Natural killer cell treated with Interleukin-12 subunit alpha and Interleukin-12 subunit beta and Interleukin-15 and Interleukin-18, amount 100 ng/mL, for 72 hours (primary cell): ENCODE measurements around the gene RABGGTA. TPM values are rescaled to one million over a fixed set of nuclear protein-coding genes. Genes with fewer than 3 reads are reported as not detected.
"Not testable (repeated sequence)": the region's sequence is repeated elsewhere in the genome, so short reads cannot be mapped to it uniquely, and the experiment has no call there.

ENCODE experiments used
- ATAC-seq, 2 donors: fragments of 150-1000 bp; cut with Tn5 transposase in 1 of 2; sonication (Bioruptor Pico), chemical (Tn5 transposase) in 1 of 2; 2 replicates each; pipeline ENCODE4 v1.10.0; 2021
- DNase-seq: peaks from one replicate; pipeline ENCODE4 v3.0.0; 2022; ENCODE audit warnings: low spot score
- H3K27ac Mint-ChIP-seq, 2 donors: 1 replicate in 1 of 2; 2 replicates in 1 of 2; pipeline ENCODE4 v1.8.0; 2022; ENCODE audit warnings: mixed read lengths in 2 of 2, mild to moderate bottlenecking in 1 of 2, moderate library complexity in 1 of 2
- H3K27me3 Mint-ChIP-seq, 2 donors: 1 replicate in 1 of 2; 2 replicates in 1 of 2; pipeline ENCODE4 v1.8.0; 2022; ENCODE audit warnings: mixed read lengths in 2 of 2
- H3K36me3 Mint-ChIP-seq: one replicate; pipeline ENCODE4 v1.8.0; 2022; ENCODE audit warnings: mixed read lengths
- H3K4me1 Mint-ChIP-seq, 2 donors: 1 replicate in 1 of 2; 2 replicates in 1 of 2; pipeline ENCODE4 v1.8.0; 2022; ENCODE audit warnings: low read depth in 2 of 2, mixed read lengths in 2 of 2, mild to moderate bottlenecking in 1 of 2
- H3K4me3 Mint-ChIP-seq: one replicate; pipeline ENCODE4 v1.8.0; 2022; ENCODE audit warnings: mixed read lengths
- H3K9me3 Mint-ChIP-seq: 2 replicates; pipeline ENCODE4 v1.8.0; 2022; ENCODE audit warnings: mixed read lengths
- total RNA-seq, 2 donors: library from RNA; stranded (reverse); gene quantifications; one replicate each; pipeline ENCODE4 v1.2.3, GENCODE V29; 2022

The RABGGTA gene
- total RNA-seq, 2 donors from 2014 or later: 37.6 to 47.5 TPM

DNA sequence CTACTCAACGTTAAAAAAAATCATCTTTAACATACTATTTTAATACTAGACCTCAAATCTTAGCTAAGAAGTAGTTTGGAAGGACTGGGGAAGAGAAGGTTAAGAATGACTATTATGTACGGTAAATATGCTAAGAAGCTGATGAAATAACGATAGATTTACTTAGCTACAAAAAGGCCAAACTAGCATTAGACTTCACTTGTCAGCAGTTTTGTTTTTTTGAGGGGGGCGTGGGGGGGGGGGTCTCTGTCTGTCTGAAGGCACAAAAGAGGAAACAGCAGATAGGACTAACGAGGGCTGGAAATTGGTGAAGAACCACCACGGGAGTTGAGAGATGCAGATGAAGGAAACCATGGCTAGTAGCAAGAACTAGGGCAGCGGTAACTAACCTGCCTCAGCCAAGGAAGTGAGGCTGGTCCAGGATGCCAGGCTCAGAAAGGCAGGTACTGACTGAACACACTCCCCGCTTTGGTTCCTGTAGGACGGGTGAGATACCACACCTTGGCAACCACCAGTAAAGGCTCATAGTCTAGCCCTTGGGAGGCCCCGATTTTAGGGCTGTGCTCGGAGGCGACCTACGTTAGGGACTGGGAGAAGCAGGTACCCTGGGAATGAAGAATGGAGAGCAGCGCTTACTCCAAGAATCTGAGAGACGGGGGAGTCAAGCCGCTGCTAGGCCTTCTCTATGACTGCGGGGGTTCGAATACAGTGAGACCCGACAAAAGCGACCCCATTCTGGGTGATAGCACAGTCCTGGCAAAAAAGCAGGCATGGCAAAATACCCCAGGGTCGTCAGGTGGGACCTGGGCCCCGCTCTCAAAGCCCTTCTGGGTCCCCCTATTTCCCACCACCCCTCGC lies 39.9 kb downstream of the RABGGTA start:
- Mint-ChIP-seq H3K9me3 (no peaks in the 10 kb centered on the region), H3K36me3 (peaks cover 20% of the 10 kb centered on the region), H3K4me3 (peak overlapping the region; percentile 91), H3K27ac (peak overlapping the region; percentile 68 to 95), H3K4me1 (peaks cover 34 to 49% of the 10 kb centered on the region in 2 donors), H3K27me3 (no peaks in the 10 kb centered on the region)
- DNase-seq (no peak), ATAC-seq (peak in 1 of 2 donors; percentile 37)

DNA sequence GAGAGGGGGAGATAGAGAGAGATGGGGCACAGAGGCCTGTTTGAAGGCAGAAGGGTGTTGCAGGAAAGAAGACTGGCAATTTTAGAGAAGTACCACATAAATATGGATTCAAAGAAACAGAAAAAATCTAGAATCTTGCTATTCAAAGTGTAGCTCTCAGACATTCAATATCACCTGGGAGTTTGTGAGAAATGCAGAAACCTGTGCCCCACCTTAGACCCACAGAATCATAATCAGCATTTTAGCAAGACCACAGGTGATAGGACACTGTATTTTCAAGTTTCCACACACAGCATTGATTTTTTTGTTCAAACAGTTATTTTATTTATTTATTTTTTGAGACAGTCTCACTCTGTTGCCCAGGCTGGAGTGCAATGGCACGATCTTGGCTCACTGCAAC lies 42.5 kb downstream of the RABGGTA start:
- Mint-ChIP-seq H3K4me3 (no peak overlapping the region), H3K27ac (no peak overlapping the region), H3K4me1 (peaks cover 18 to 29% of the 10 kb centered on the region in 2 donors), H3K9me3 (no peaks in the 10 kb centered on the region), H3K27me3 (no peaks in the 10 kb centered on the region), H3K36me3 (peaks cover 12% of the 10 kb centered on the region)
- no peak for ATAC-seq
- DNase-seq: no peak

DNA sequence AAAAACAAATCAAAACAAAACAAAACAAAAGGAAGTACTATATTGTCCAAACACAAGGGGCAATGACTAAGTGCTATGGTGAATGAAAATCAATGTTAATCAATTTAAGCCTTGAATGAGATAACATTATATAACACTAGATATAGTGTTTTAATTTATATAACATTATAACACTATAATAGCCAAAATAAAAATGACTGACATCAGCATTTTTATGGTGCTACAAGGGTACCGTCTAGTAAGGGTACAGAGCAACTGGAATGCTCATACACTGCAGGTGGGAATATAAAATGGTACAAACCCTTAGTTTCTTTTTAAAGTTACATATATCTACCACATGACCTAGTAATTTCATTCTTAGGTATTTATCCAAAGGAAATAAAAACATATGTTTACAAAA lies 44.9 kb downstream of the RABGGTA start:
- H3K27ac Mint-ChIP-seq: no peak overlapping the region
- peaks cover 12% of the 10 kb centered on the region for H3K36me3 Mint-ChIP-seq
- H3K4me1 Mint-ChIP-seq: peaks cover 10 to 16% of the 10 kb centered on the region in 2 donors
- no peak overlapping the region for H3K4me3 Mint-ChIP-seq
- DNase-seq (no peak), ATAC-seq (no peak)
- H3K27me3 Mint-ChIP-seq: no peaks in the 10 kb centered on the region
- H3K9me3 Mint-ChIP-seq: no peaks in the 10 kb centered on the region

DNA sequence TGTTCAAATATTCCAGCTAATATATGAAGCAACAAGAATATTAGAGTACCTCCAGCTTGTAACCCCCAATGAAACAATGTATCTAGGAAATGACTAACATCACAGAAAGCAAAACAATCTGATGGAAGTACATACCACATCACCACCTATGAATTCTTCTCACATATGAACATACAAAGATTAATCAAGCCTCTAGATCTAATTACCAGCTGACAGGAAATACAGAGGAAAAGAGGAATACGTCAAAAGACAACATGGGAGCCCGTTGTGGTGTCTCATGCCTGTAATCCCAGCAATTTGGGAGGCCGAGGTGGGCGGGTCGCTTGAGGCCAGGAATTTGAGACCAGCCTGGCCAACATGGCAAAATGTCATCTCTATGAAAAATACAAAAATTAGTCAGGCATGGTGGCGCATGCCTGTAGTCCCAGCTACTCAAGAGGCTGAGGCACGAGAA lies 46.8 kb downstream of the RABGGTA start:
- no peak overlapping the region for H3K27ac Mint-ChIP-seq
- ATAC-seq (no peak), DNase-seq (no peak)
- H3K27me3 Mint-ChIP-seq: no peaks in the 10 kb centered on the region
- peaks cover 9 to 10% of the 10 kb centered on the region in 2 donors for H3K4me1 Mint-ChIP-seq
- H3K36me3 Mint-ChIP-seq: peaks cover 12% of the 10 kb centered on the region
- H3K9me3 Mint-ChIP-seq: no peaks in the 10 kb centered on the region
- no peak overlapping the region for H3K4me3 Mint-ChIP-seq

DNA sequence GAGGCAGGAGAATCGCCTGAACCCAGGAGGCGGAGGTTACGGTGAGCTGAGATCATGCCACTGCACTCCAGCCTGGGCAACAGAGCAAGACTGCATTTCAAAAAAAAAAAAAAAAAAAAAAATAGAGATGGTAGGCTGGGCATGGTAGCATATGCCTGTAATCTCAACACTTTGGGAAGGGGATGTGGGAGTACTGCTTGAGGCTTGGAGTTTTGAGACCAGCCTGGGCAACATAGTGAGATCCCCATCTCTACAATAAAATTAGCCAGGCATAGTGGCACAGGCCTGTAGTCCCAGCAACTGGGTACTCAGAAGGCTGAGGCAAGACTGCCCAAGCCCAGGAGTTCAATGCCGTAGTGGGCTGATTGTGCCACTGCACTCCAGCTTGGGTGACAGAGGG lies 48.4 kb downstream of the RABGGTA start:
- H3K9me3 Mint-ChIP-seq, DNase-seq, H3K27me3 Mint-ChIP-seq, H3K4me1 Mint-ChIP-seq, ATAC-seq, H3K4me3 Mint-ChIP-seq, H3K27ac Mint-ChIP-seq: not testable (repeated sequence)
- peaks cover 12% of the 10 kb centered on the region for H3K36me3 Mint-ChIP-seq

DNA sequence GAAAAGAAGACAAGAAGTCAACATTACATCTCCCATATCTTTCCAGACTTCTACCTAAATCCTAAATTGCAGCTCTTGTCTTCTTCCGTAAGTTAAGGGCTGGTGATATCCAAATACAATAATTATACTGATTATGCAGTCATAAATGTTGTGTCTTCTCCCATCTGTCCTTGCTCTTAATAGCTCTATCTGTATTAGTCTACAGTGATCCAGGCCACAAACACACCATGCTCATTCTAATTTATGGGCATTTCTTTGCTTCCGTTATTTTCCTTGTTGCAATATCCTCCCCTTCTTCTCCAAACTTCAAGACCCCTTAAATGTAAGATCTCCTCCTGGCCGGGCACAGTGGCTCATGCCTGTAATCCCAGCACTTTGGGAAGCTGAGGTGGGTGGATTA lies 51.9 kb downstream of the RABGGTA start:
- no peak for ATAC-seq
- H3K36me3 Mint-ChIP-seq: peaks cover 2% of the 10 kb centered on the region
- no peaks in the 10 kb centered on the region for H3K9me3 Mint-ChIP-seq
- no peak for DNase-seq
- H3K27ac Mint-ChIP-seq: no peak overlapping the region
- H3K4me3 Mint-ChIP-seq: no peak overlapping the region
- H3K4me1 Mint-ChIP-seq: peaks cover 16 to 20% of the 10 kb centered on the region in 2 donors
- no peaks in the 10 kb centered on the region for H3K27me3 Mint-ChIP-seq

DNA sequence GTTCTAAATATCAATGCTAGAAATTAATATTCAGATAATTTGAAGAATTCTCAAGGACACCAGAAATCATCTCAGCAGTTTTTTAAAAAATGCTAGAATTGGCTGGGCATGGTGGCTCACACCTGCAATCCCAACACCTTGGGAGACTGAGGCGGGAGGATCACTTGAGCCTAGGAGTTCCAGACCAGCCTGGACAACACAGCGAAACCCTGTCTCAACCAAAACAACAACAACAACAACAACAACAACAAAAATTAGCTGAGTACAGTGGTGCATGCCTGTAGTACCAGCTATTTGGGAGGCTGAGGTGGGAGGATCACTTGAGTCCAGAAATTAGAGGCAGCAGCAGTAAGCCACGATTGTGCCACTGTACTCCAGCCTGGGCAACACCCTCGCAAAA lies 52.3 kb downstream of the RABGGTA start:
- no peak overlapping the region for H3K4me3 Mint-ChIP-seq
- no peak overlapping the region for H3K27ac Mint-ChIP-seq
- H3K4me1 Mint-ChIP-seq: peaks cover 18 to 25% of the 10 kb centered on the region in 2 donors
- no peaks in the 10 kb centered on the region for H3K9me3 Mint-ChIP-seq
- H3K27me3 Mint-ChIP-seq: no peaks in the 10 kb centered on the region
- ATAC-seq: no peak
- DNase-seq: no peak
- H3K36me3 Mint-ChIP-seq: no peaks in the 10 kb centered on the region

DNA sequence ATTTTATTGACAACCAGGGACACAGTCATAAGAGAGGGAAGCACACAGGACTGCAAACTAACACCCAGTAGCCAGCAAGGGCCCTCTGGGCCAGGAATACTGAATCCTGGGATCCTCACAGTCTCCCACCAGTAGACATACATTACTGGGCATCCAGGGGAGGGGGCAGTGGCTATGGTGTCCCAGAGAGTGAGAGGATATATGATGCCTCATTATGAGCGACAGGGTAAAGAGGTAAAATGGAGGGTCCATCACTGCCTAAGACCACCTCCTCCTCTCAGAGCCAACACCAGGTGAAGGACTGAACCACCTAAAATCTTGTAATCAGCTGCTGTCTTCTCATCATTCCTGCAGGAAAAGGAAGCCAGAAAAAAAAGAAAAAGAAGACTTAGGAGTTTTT lies 54.5 kb downstream of the RABGGTA start:
- H3K27me3 Mint-ChIP-seq, H3K36me3 Mint-ChIP-seq, DNase-seq, H3K9me3 Mint-ChIP-seq, H3K4me3 Mint-ChIP-seq, ATAC-seq: not testable (repeated sequence)
- Mint-ChIP-seq H3K27ac (peak overlapping the region; percentile 97 to 99), H3K4me1 (peaks cover 27 to 37% of the 10 kb centered on the region in 2 donors)

DNA sequence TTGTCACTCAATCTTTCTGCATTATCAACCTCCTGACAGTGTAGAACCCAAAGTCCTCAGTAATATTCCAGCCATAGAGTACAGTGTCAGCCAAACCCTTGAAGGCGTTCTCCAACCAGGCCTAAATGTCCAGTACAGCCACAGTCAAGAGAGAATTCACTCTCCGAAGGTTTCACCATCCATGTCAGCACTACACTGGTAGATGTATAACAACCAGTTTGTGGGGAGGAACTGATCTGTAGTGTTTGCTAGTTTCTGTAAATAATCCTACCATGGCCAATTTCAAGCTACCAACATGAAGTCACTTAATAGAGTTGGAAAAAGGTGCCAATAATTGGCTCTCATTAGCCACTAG lies 55.1 kb downstream of the RABGGTA start:
- no peaks in the 10 kb centered on the region for H3K9me3 Mint-ChIP-seq
- peaks cover 5% of the 10 kb centered on the region for H3K36me3 Mint-ChIP-seq
- no peak for DNase-seq
- ATAC-seq: no peak
- H3K27me3 Mint-ChIP-seq: no peaks in the 10 kb centered on the region
- peak overlapping the region; percentile 94 for H3K4me3 Mint-ChIP-seq
- H3K4me1 Mint-ChIP-seq: peaks cover 31 to 42% of the 10 kb centered on the region in 2 donors
- H3K27ac Mint-ChIP-seq: peak overlapping the region; percentile 97 to 99

Other genes starting within 250 kb of the RABGGTA start
- gene CARMIL3, start 219.6 kb downstream of the RABGGTA start, total RNA-seq: under 1 TPM; 0.10 to 0.50 TPM
- not detected for gene CPNE6, start 200.0 kb downstream of the RABGGTA start, total RNA-seq
- gene PCK2, start 177.3 kb downstream of the RABGGTA start, total RNA-seq: 10 to 100 TPM; 30.4 to 68.3 TPM
- 10 to 100 TPM; 87.4 to 96.1 TPM for gene DCAF11, start 156.8 kb downstream of the RABGGTA start, total RNA-seq
- gene NRL, start 156.6 kb downstream of the RABGGTA start, total RNA-seq: 1 to 10 TPM; 1.8 to 2.2 TPM
- 1 to 10 TPM in 1 of 2 donors, under 1 TPM in 1; 0.67 to 1.8 TPM for gene FITM1, start 140.9 kb downstream of the RABGGTA start, total RNA-seq
- gene PSME1, start 135.4 kb downstream of the RABGGTA start, total RNA-seq: 100 to 1,000 TPM; 237 to 406 TPM
- gene EMC9, start 130.0 kb downstream of the RABGGTA start, total RNA-seq: 10 to 100 TPM; 28.7 to 37.5 TPM
- gene PSME2, start 125.0 kb downstream of the RABGGTA start, total RNA-seq: 100 to 1,000 TPM; 600 to 673 TPM
- gene RNF31, start 124.1 kb downstream of the RABGGTA start, total RNA-seq: 100 to 1,000 TPM; 115 to 170 TPM
- 100 to 1,000 TPM; 135 to 227 TPM for gene IRF9, start 110.3 kb downstream of the RABGGTA start, total RNA-seq
- gene REC8, start 99.5 kb downstream of the RABGGTA start, total RNA-seq: 10 to 100 TPM; 52.1 to 85.9 TPM
- 100 to 1,000 TPM in 1 of 2 donors, 10 to 100 TPM in 1; 52.8 to 145 TPM for gene IPO4, start 82.8 kb downstream of the RABGGTA start, total RNA-seq
- 10 to 100 TPM; 27.6 to 30.2 TPM for gene TM9SF1, start 76.2 kb downstream of the RABGGTA start, total RNA-seq
- under 1 TPM in 1 of 2 donors, not detected in 1; 0.95 TPM for gene TSSK4, start 65.9 kb downstream of the RABGGTA start, total RNA-seq
- 10 to 100 TPM; 66.2 to 95.0 TPM for gene CHMP4A, start 58.1 kb downstream of the RABGGTA start, total RNA-seq
- gene MDP1, start 55.5 kb downstream of the RABGGTA start, total RNA-seq: 10 to 100 TPM in 1 of 2 donors, 1 to 10 TPM in 1; 9.1 to 11.3 TPM
- gene NEDD8, start 39.2 kb downstream of the RABGGTA start, total RNA-seq: 100 to 1,000 TPM; 196 to 199 TPM
- gene GMPR2, start 38.7 kb downstream of the RABGGTA start, total RNA-seq: 10 to 100 TPM; 40.5 to 54.5 TPM
- 100 to 1,000 TPM in 1 of 2 donors, 10 to 100 TPM in 1; 77.7 to 103 TPM for gene TINF2, start 29.0 kb downstream of the RABGGTA start, total RNA-seq
- gene TGM1, start 8.4 kb downstream of the RABGGTA start, total RNA-seq: 1 to 10 TPM; 2.5 to 8.7 TPM
- 10 to 100 TPM; 15.6 to 17.4 TPM for gene DHRS1, start 28.2 kb upstream of the RABGGTA start, total RNA-seq
- 10 to 100 TPM; 38.5 to 59.0 TPM for gene NOP9, start 28.3 kb upstream of the RABGGTA start, total RNA-seq
- gene CIDEB, start 36.4 kb upstream of the RABGGTA start, total RNA-seq: 10 to 100 TPM in 1 of 2 donors, 1 to 10 TPM in 1; 6.8 to 20.2 TPM
- gene LTB4R2, start 38.5 kb upstream of the RABGGTA start, total RNA-seq: 10 to 100 TPM; 13.7 to 27.1 TPM
- 10 to 100 TPM; 13.2 to 37.3 TPM for gene LTB4R, start 39.9 kb upstream of the RABGGTA start, total RNA-seq
- gene ADCY4, start 63.5 kb upstream of the RABGGTA start, total RNA-seq: 1 to 10 TPM; 1.0 to 1.9 TPM
- 10 to 100 TPM; 12.5 to 15.5 TPM for gene RIPK3, start 68.4 kb upstream of the RABGGTA start, total RNA-seq
- gene NFATC4, start 96.6 kb upstream of the RABGGTA start, total RNA-seq: not detected
- gene NYNRIN, start 127.4 kb upstream of the RABGGTA start, total RNA-seq: under 1 TPM in 1 of 2 donors, not detected in 1; 0.11 TPM
- 10 to 100 TPM in 1 of 2 donors, 1 to 10 TPM in 1; 5.3 to 10.9 TPM for gene CBLN3, start 158.1 kb upstream of the RABGGTA start, total RNA-seq
- 10 to 100 TPM; 61.7 to 65.3 TPM for gene KHNYN, start 158.4 kb upstream of the RABGGTA start, total RNA-seq
- gene SDR39U1, start 171.2 kb upstream of the RABGGTA start, total RNA-seq: 10 to 100 TPM; 33.2 to 50.7 TPM
- not detected for gene CMA1, start 236.7 kb upstream of the RABGGTA start, total RNA-seq